Astrocyte (in vitro differentiated cells and primary cell): ENCODE results near the gene SNIP1. TPM values are rescaled to one million over a fixed set of nuclear protein-coding genes. Genes with fewer than 3 reads are reported as not detected.

Experiments
- microRNA-seq: library from miRNA; unstranded; fragments of <30 nt; microRNA quantifications from one replicate; pipeline ENCODE4 v1.2.0, GENCODE V29; 2020
- total RNA-seq: library from RNA; stranded (reverse); gene quantifications from 2 replicates; pipeline ENCODE4 v1.2.1, GENCODE V29; 2021

SNIP1 gene
- total RNA-seq, 1 donor from 2014 or later, result 17.4 TPM

Small RNA genes lying within 50 kb of the gene (microRNA-seq; reads per million reads assigned to microRNA genes)
- not detected for gene MIR5581

Other genes with a start within 250 kb of the SNIP1 start
- gene ZC3H12A, start 79.7 kb downstream of the SNIP1 start, total RNA-seq, result 12.1 and 12.6 TPM in 2 replicates
- 49.0 and 49.1 TPM in 2 replicates for gene MEAF6, start 39.5 kb downstream of the SNIP1 start, total RNA-seq
- gene DNALI1, start 2.6 kb upstream of the SNIP1 start, total RNA-seq, result 7.2 and 9.6 TPM in 2 replicates
- gene GNL2, start 41.6 kb upstream of the SNIP1 start, total RNA-seq, result 55.4 and 58.0 TPM in 2 replicates
- gene RSPO1, start 80.6 kb upstream of the SNIP1 start, total RNA-seq, result not detected in 2 replicates
- gene CDCA8, start 138.2 kb upstream of the SNIP1 start, total RNA-seq, result 4.2 and 5.5 TPM in 2 replicates
- gene EPHA10, start 210.8 kb upstream of the SNIP1 start, total RNA-seq, result 0.31 TPM in 1 of 2 replicates, not detected in the other
- gene MANEAL, start 239.6 kb upstream of the SNIP1 start, total RNA-seq, result 0.67 and 1.4 TPM in 2 replicates